Head of caudate nucleus (tissue), 42 donors: ENCODE results near the gene LIMCH1.

ENCODE experiments used
- DNase-seq, 42 donors: peaks; one replicate each; pipeline versions ENCODE4 v3.0.0 to v3.0.0-alpha.2; 2020 to 2021; ENCODE audit warnings: mixed read lengths in 7 of 42
- intact Hi-C: fragments of 100-400 bp; cut with DNase I; formaldehyde crosslinking; loops from one replicate; pipeline ENCODE4 v1.15.0; 2022

The LIMCH1 gene

GRCh38 chr4:41653523-41653922, 115.6 kb downstream of the LIMCH1 start:
- DNase-seq = no peak
- intact Hi-C loops = no loop called here

- intact Hi-C loops = no loop called here
- DNase-seq = no peak
These were observed 117.2 kb downstream of the LIMCH1 start for GRCh38 chr4:41655177-41655576.

- DNase-seq = no peak
- intact Hi-C loops = no loop called here
These were observed 118.1 kb downstream of the LIMCH1 start for GRCh38 chr4:41656106-41656505.

- peak in 9 of 42 donors; percentile 17 to 49 (median 31) for DNase-seq
These were observed 118.9 kb downstream of the LIMCH1 start for GRCh38 chr4:41656572-41657520.

DNA sequence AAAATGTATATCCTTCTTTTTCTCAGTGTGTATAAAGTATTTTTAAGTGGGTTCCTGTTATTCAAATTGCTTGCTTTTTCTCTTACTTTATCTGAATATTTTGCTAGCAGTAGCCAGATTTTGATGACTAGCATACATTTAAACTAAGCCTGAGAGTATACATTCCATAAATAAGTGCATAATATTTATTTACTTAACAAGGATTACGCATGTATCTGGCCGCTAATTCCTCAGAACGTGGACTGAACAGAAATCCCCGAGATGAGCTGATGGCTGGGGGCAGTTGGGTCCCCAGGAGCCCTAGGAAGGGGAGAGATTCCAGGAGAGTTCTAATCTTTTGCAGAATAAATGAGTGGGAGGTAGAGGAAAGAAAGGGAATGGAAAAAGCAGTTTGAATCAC, 119.6 kb downstream of the LIMCH1 start:
- no peak for DNase-seq
- intact Hi-C loops = no loop called here

More at GRCh38 chr4:41656572-41657520, 118.9 kb downstream of the LIMCH1 start:
- intact Hi-C loops = no loop called here

- intact Hi-C loops = no loop called here
- no peak for DNase-seq
These were observed 120.2 kb downstream of the LIMCH1 start for GRCh38 chr4:41658163-41658562.

GRCh38 chr4:41660352-41660751, 122.4 kb downstream of the LIMCH1 start:
- no peak for DNase-seq
- intact Hi-C loops = loop anchor here (5.0 kb wide), 1 partner anchor 378 kb away; no protein-coding TSS in a partner anchor

DNA sequence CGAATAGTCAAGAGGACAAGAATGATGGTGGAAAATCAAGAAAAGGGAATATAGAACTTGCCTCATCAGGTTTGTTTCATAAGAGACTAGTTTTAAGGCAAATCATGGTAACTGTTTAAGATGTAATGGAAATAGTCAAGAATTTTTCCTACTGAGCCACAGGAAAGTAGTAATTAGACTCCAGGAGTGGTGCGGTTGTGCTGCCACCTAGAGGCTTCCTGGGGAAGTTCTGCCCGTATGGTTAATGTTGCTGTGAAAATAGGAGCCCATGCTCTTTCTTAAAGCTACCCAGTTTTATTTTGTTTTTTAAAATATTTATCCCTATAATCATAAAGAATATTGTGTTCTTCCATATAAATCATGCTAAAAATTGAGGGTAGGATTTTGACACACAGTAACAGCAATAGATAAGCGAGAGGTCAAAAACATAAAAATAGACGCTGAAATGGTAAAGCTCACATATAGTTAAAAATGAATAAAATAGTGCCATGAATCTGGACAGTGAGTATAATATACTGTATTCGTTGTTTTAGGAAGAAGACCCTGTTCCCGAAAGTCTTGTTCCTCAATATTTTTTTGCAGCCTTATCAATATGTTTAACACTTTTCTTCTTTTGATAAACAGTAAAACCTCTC, 123.6 kb downstream of the LIMCH1 start:
- peak in 40 of 42 donors; percentile 46 to 89 (median 75) for DNase-seq
- intact Hi-C loops = loop anchor here (5.0 kb wide), 1 partner anchor 379 kb away; no protein-coding TSS in a partner anchor

- no peak for DNase-seq
- intact Hi-C loops = no loop called here
These were observed 127.8 kb downstream of the LIMCH1 start for GRCh38 chr4:41665636-41666207.

GRCh38 chr4:41668024-41668423, 130.1 kb downstream of the LIMCH1 start:
- DNase-seq = no peak
- intact Hi-C loops = no loop called here

- DNase-seq = peak in 13 of 42 donors; percentile 7 to 66 (median 41)
These were observed 132.6 kb downstream of the LIMCH1 start for GRCh38 chr4:41670530-41670929.

DNA sequence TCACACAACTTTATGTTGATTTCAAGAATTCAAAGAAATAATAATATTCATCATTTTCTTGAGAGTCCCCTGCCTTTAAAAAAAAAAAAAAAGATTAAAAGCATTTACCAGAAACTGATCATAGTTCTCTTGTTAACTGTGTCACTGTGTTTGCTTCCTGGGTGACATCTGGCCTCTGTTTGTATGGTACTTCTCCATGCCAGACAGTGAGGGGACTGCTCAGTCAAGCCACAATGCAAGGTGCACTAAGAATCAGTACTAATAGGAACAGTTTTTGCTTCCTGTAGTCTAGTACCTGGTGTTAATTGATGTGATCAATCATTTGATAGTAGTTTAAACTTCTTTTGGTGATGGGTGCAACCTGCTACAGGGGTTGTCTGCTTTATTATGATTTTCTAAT, 133.0 kb downstream of the LIMCH1 start:
- DNase-seq = no peak
- intact Hi-C loops = no loop called here

More at GRCh38 chr4:41670530-41670929, 132.6 kb downstream of the LIMCH1 start:
- intact Hi-C loops = no loop called here

DNA sequence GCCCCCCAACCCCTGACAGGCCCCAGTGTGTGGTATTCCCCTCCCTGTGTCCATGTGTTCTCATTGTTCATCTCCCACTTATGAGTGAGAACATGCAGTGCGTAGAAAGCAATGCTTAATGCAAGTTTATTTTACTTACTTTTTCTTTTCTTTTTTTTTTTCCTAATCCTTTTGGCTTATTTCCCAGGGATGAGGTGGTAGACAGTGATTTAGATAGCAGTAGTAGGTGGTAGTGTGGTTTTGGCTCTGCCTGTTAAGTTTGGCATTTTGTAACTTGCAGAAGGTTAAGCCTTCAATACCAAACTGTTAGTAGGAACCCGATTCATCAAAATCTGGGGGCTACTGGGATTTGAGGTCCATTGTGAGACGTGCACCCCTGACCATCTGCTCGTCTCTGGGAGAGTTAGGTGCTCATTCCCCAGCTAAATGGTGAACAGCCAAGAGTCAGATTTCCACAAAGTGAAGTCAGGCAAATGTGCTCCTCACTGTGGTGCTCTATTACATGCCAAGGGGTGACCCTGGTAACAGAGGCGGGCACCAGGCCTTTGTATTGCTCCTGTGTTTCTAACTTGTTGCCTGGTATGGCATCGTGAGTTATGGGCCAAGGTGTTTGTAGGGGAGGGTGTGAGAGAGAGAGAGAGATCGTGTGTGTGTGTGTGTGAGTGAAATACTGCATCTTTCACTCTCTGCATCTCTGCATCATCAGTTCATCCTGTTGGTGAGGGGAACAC, 140.3 kb downstream of the LIMCH1 start:
- peak in 2 of 42 donors; percentile 12 to 38 for DNase-seq

GRCh38 chr4:41678951-41679350, 141.0 kb downstream of the LIMCH1 start:
- intact Hi-C loops = no loop called here
- peak in 1 of 42 donors; percentile 11 for DNase-seq

More for the DNA sequence above, 140.3 kb downstream of the LIMCH1 start:
- intact Hi-C loops = no loop called here

- no peak for DNase-seq
- intact Hi-C loops = no loop called here
These were observed 142.0 kb downstream of the LIMCH1 start for GRCh38 chr4:41679991-41680390.

GRCh38 chr4:41681054-41681453, 143.1 kb downstream of the LIMCH1 start:
- intact Hi-C loops = no loop called here
- DNase-seq = no peak

DNA sequence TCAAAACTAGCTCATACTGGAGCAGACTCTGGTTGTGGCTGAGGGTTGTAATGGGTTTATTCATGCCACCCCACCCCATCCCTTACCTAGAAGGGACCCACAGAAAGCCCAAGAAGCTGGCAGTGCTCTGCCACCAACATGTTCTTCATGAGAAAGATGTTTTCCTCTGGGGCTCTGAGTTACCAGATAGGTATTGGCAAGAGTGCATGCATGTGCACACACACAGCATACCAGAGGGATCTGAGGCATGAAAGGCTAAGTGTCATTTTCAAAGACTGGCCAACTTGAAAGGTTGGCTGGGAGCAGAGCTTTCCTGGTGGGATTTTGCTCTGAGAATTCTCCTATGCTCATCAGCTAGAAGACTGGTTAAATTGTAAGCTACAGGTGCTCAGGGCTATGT, 145.4 kb downstream of the LIMCH1 start:
- intact Hi-C loops = no loop called here
- no peak for DNase-seq

- intact Hi-C loops = no loop called here
- DNase-seq = peak in 32 of 42 donors; percentile 9 to 78 (median 51)
These were observed 148.9 kb downstream of the LIMCH1 start for GRCh38 chr4:41686893-41687292.

DNA sequence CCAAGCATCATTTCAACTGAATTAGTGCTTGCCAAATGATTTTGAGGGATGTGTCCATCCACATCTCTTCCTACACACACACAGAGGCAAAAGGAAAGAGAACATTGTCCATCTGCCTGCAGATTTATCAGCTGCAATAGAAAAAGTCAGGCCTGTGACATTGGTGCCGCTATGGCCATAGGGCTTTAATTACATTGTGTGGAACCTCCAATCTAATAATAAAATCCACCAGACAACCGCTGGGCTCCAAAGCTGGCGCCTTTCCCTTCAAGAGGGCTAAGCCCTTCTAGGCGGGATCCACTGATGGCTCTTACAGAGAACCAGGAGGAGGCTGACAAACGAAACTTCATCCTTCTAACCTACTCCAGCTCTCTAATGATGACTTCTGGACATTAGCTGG, 150.0 kb downstream of the LIMCH1 start:
- intact Hi-C loops = no loop called here
- DNase-seq = no peak
